Activated naive CD8-positive, alpha-beta T cell treated with anti-CD3 and anti-CD28 coated beads, Interleukin-2, amount 10 ng/mL, durations not matched to agents 7 days and 5 days (primary cell): Measurements from ENCODE around the gene ROBO4. TPM values are rescaled to one million over a fixed set of nuclear protein-coding genes. Genes with fewer than 3 reads are reported as not detected.

ENCODE experiments used
- ATAC-seq: fragments of 150-1000 bp; cut with Tn5 transposase; one replicate; pipeline ENCODE4 v1.10.0; 2021; ENCODE audit warnings: low read depth, moderate library complexity
- POLR2A ChIA-PET: fragments of 350-600 bp; sonication (Branson Sonifier 250); formaldehyde crosslinking; loops from one replicate; lab custom pipeline; 2021; ENCODE audit warnings: antibody characterized with exemption; lab: Charles Lee
- DNase-seq: peaks from one replicate; pipeline ENCODE4 v3.0.0; 2021
- H3K27ac Mint-ChIP-seq: one replicate; pipeline ENCODE4 v1.8.0; 2022; ENCODE audit warnings: mild to moderate bottlenecking, mixed read lengths
- H3K27me3 Mint-ChIP-seq: one replicate; pipeline ENCODE4 v1.8.0; 2022; ENCODE audit warnings: mild to moderate bottlenecking, moderate library complexity, mixed read lengths
- H3K36me3 Mint-ChIP-seq: one replicate; pipeline ENCODE4 v1.8.0; 2021; ENCODE audit warnings: mild to moderate bottlenecking, mixed read lengths
- H3K4me1 Mint-ChIP-seq: one replicate; pipeline ENCODE4 v1.8.0; 2021; ENCODE audit warnings: mixed read lengths
- H3K4me3 Mint-ChIP-seq: one replicate; pipeline ENCODE4 v1.8.0; 2022; ENCODE audit warnings: mild to moderate bottlenecking, moderate library complexity, mixed read lengths
- H3K9me3 Mint-ChIP-seq: one replicate; pipeline ENCODE4 v1.8.0; 2021; ENCODE audit warnings: mixed read lengths
- total RNA-seq, 2 experiments: library from RNA; stranded (reverse); gene quantifications; one replicate each; pipeline ENCODE4 v1.2.3, GENCODE V29; 2021

ROBO4 gene
- total RNA-seq, 2 experiments from 2014 or later = not detected

- Mint-ChIP-seq H3K4me1 (peaks cover 3% of the 10 kb centered on the region), H3K27me3 (peaks cover 45% of the 10 kb centered on the region), H3K36me3 (no peaks in the 10 kb centered on the region), H3K27ac (no peak overlapping the region), H3K4me3 (no peak overlapping the region), H3K9me3 (peaks cover 5% of the 10 kb centered on the region)
- POLR2A ChIA-PET = interaction anchor here (1.2 kb wide), 1 partner anchor 26 kb away, joined by 3 read pairs; no protein-coding TSS in a partner anchor
- DNase-seq = no peak
- no peak for ATAC-seq
Measured at GRCh38 chr11:124902616-124903015, 5.0 kb upstream of the ROBO4 start.

- no peak overlapping the region for H3K27ac Mint-ChIP-seq
- H3K27me3 Mint-ChIP-seq = peaks cover 41% of the 10 kb centered on the region
- H3K9me3 Mint-ChIP-seq = peaks cover under 1% of the 10 kb centered on the region
- peaks cover 8% of the 10 kb centered on the region for H3K4me1 Mint-ChIP-seq
- H3K4me3 Mint-ChIP-seq = no peak overlapping the region
- H3K36me3 Mint-ChIP-seq = no peaks in the 10 kb centered on the region
- DNase-seq = no peak
- no peak for ATAC-seq
- POLR2A ChIA-PET = no interaction called here
Measured at GRCh38 chr11:124900464-124900863, 2.8 kb upstream of the ROBO4 start.

GRCh38 chr11:124899383-124900145 lies 1.9 kb upstream of the ROBO4 start:
- Mint-ChIP-seq H3K36me3 (no peaks in the 10 kb centered on the region), H3K27ac (no peak overlapping the region), H3K27me3 (peaks cover 36% of the 10 kb centered on the region), H3K4me3 (no peak overlapping the region), H3K9me3 (no peaks in the 10 kb centered on the region), H3K4me1 (peaks cover 10% of the 10 kb centered on the region)
- POLR2A ChIA-PET = no interaction called here
- DNase-seq = no peak
- no peak for ATAC-seq

GRCh38 chr11:124898711-124899110 lies 1.0 kb upstream of the ROBO4 start:
- no peaks in the 10 kb centered on the region for H3K36me3 Mint-ChIP-seq
- peaks cover 10% of the 10 kb centered on the region for H3K4me1 Mint-ChIP-seq
- H3K27me3 Mint-ChIP-seq = peaks cover 27% of the 10 kb centered on the region
- no peak for ATAC-seq
- DNase-seq = no peak
- H3K9me3 Mint-ChIP-seq = no peaks in the 10 kb centered on the region
- no peak overlapping the region for H3K4me3 Mint-ChIP-seq
- no peak overlapping the region for H3K27ac Mint-ChIP-seq
- POLR2A ChIA-PET = no interaction called here

GRCh38 chr11:124898263-124898680 lies 607 bp upstream of the ROBO4 start:
- peaks cover 10% of the 10 kb centered on the region for H3K4me1 Mint-ChIP-seq
- DNase-seq = no peak
- H3K9me3 Mint-ChIP-seq = no peaks in the 10 kb centered on the region
- peaks cover 27% of the 10 kb centered on the region for H3K27me3 Mint-ChIP-seq
- no peak for ATAC-seq
- no peaks in the 10 kb centered on the region for H3K36me3 Mint-ChIP-seq
- H3K27ac Mint-ChIP-seq = no peak overlapping the region
- POLR2A ChIA-PET = interaction anchor here (0.8 kb wide), 1 partner anchor 55 kb away, joined by 4 read pairs; the partner anchor contains the start of gene CCDC15
- no peak overlapping the region for H3K4me3 Mint-ChIP-seq

- ATAC-seq = no peak
- Mint-ChIP-seq H3K4me1 (peaks cover 10% of the 10 kb centered on the region), H3K27ac (no peak overlapping the region), H3K36me3 (no peaks in the 10 kb centered on the region), H3K9me3 (no peaks in the 10 kb centered on the region), H3K4me3 (no peak overlapping the region), H3K27me3 (peaks cover 20% of the 10 kb centered on the region)
- POLR2A ChIA-PET = no interaction called here
- no peak for DNase-seq
Measured at GRCh38 chr11:124896821-124897391, 759 bp downstream of the ROBO4 start.

- POLR2A ChIA-PET = no interaction called here
- DNase-seq = no peak
Measured at GRCh38 chr11:124896071-124896750, 1.5 kb downstream of the ROBO4 start.

GRCh38 chr11:124895471-124895971 lies 2.1 kb downstream of the ROBO4 start:
- Mint-ChIP-seq H3K27ac (no peak overlapping the region), H3K4me1 (peaks cover 10% of the 10 kb centered on the region), H3K4me3 (no peak overlapping the region), H3K36me3 (no peaks in the 10 kb centered on the region), H3K9me3 (no peaks in the 10 kb centered on the region), H3K27me3 (peaks cover 9% of the 10 kb centered on the region)
- ATAC-seq = no peak
- no peak for DNase-seq
- POLR2A ChIA-PET = no interaction called here

More at GRCh38 chr11:124896071-124896750, 1.5 kb downstream of the ROBO4 start:
- H3K27ac Mint-ChIP-seq = no peak overlapping the region
- ATAC-seq = no peak
- H3K4me1 Mint-ChIP-seq = peaks cover 10% of the 10 kb centered on the region
- H3K4me3 Mint-ChIP-seq = no peak overlapping the region
- H3K9me3 Mint-ChIP-seq = no peaks in the 10 kb centered on the region
- H3K27me3 Mint-ChIP-seq = peaks cover 14% of the 10 kb centered on the region
- no peaks in the 10 kb centered on the region for H3K36me3 Mint-ChIP-seq

- no peak overlapping the region for H3K27ac Mint-ChIP-seq
- DNase-seq (no peak), ATAC-seq (no peak)
- H3K9me3 Mint-ChIP-seq = no peaks in the 10 kb centered on the region
- H3K4me1 Mint-ChIP-seq = peaks cover 10% of the 10 kb centered on the region
- H3K4me3 Mint-ChIP-seq = no peak overlapping the region
- POLR2A ChIA-PET = no interaction called here
- peaks cover 6% of the 10 kb centered on the region for H3K27me3 Mint-ChIP-seq
- H3K36me3 Mint-ChIP-seq = no peaks in the 10 kb centered on the region
Measured at GRCh38 chr11:124894606-124895430, 2.8 kb downstream of the ROBO4 start.

GRCh38 chr11:124893781-124894401 lies 3.8 kb downstream of the ROBO4 start:
- Mint-ChIP-seq H3K4me1 (peaks cover 8% of the 10 kb centered on the region), H3K4me3 (no peak overlapping the region), H3K9me3 (no peaks in the 10 kb centered on the region), H3K27me3 (peaks cover 2% of the 10 kb centered on the region), H3K27ac (no peak overlapping the region), H3K36me3 (no peaks in the 10 kb centered on the region)
- POLR2A ChIA-PET = no interaction called here
- ATAC-seq (no peak), DNase-seq (no peak)

GRCh38 chr11:124892750-124893454 lies 4.8 kb downstream of the ROBO4 start:
- no peak overlapping the region for H3K4me3 Mint-ChIP-seq
- no peak for DNase-seq
- H3K27me3 Mint-ChIP-seq = no peaks in the 10 kb centered on the region
- POLR2A ChIA-PET = no interaction called here
- peaks cover 8% of the 10 kb centered on the region for H3K4me1 Mint-ChIP-seq
- H3K36me3 Mint-ChIP-seq = no peaks in the 10 kb centered on the region
- no peaks in the 10 kb centered on the region for H3K9me3 Mint-ChIP-seq
- no peak overlapping the region for H3K27ac Mint-ChIP-seq
- ATAC-seq = no peak

GRCh38 chr11:124892146-124892545 lies 5.5 kb downstream of the ROBO4 start:
- DNase-seq (no peak), ATAC-seq (no peak)
- H3K4me3 Mint-ChIP-seq = no peak overlapping the region
- POLR2A ChIA-PET = no interaction called here
- peaks cover 2% of the 10 kb centered on the region for H3K4me1 Mint-ChIP-seq
- H3K27me3 Mint-ChIP-seq = no peaks in the 10 kb centered on the region
- no peak overlapping the region for H3K27ac Mint-ChIP-seq
- H3K36me3 Mint-ChIP-seq = no peaks in the 10 kb centered on the region
- H3K9me3 Mint-ChIP-seq = no peaks in the 10 kb centered on the region
